GM18517 (cell line): ENCODE measurements around the gene PFDN4.
"Not testable (repeated sequence)": the region's sequence is repeated elsewhere in the genome, so short reads cannot be mapped to it uniquely, and the experiment has no call there.

Source experiments
- ATAC-seq: cut with Tn5 transposase; IDR thresholded peaks from one replicate; pipeline ENCODE4 v1.9.1; 2021; ENCODE audit warnings: mild to moderate bottlenecking, moderate library complexity; ENCODE audit not compliant: unreplicated experiment

PFDN4 gene

DNA sequence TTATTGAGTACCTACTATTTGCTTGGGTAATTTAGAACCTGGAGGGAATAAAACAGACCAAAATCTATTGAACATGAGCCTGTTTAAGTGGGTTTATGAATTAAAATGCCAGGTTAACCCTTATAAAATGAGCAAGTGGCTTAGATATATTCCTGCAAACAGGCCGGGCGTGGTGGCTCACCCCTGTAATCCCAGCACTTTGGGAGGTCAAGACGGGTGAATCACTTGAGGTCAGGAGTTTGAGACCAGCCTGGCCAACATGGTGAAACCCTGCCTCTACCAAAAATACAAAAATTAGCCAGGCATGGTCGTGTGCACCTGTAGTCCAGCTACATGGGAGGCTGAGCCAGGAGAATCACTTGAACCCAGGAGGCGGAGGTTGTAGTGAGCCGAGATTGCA lies 57.9 kb downstream of the PFDN4 start:
- ATAC-seq = not testable (repeated sequence)

- no peak for ATAC-seq
These were observed 59.0 kb downstream of the PFDN4 start for GRCh38 chr20:54266844-54267243.

DNA sequence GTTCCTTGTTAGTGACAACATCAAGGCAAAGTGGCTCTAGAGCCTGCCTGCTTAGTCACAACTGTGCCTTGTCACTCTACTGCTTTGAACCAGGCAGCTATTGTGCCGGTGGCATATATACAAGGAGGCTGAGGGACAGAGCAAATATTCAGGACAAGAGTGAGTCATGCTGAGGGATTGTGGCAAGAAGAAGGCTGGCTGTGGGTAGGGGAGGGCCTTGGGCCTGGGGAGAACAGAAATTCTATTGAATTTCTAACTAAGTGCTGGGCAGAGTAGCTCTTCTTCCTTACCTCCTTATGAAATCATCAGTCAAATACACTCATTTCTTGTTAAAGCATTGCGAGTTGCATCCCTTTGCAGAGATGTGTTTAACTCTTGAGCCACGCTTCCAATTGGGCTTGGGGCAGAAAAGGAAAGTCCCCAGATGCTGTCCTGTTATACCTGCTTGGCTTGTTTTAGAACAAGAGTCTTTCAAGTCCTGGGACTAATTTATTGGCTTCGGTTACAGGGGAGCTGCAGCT lies 59.7 kb downstream of the PFDN4 start:
- no peak for ATAC-seq

DNA sequence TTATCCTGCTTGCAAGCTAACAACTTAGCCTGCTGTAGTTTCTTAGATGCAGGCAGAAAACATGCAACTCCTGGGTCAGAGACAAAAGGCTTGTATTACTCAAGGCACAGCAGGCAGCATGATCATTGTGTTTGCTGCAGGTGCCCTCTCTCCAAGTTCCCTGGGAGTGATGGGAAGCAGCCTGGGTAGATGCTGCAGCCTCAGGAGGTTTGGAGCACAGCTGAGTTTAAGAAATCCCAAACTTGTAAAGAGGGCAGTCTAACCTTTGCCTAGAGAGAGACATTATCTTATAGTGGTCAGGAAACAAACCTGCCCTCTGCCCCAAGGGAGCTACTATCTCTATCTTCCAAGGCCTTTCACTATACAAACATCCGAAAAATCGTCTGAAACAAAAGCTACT lies 61.1 kb downstream of the PFDN4 start:
- ATAC-seq = no peak
